NCI-H748 treated with DMSO at 0.1 percent for 48 hours (cell line): ENCODE data around the gene ZNF763.
"Not testable (repeated sequence)": the region's sequence is repeated elsewhere in the genome, so short reads cannot be mapped to it uniquely, and the experiment has no call there.

Experiments
- DNase-seq: peaks from one replicate; lab custom pipeline; 2025; lab: John Stamatoyannopoulos, UW

Gene ZNF763

GRCh38 chr19:11973019-11973810, 8.4 kb downstream of the ZNF763 start:
- DNase-seq, result no peak

- DNase-seq, result no peak
These were observed 13.8 kb downstream of the ZNF763 start for GRCh38 chr19:11978492-11979100.

- no peak for DNase-seq
These were observed 14.7 kb downstream of the ZNF763 start for GRCh38 chr19:11979527-11979926.

GRCh38 chr19:11982526-11982925, 17.7 kb downstream of the ZNF763 start:
- no peak for DNase-seq

- DNase-seq, result no peak
These were observed 20.1 kb downstream of the ZNF763 start for GRCh38 chr19:11984986-11985385.

GRCh38 chr19:11986754-11987153, 21.9 kb downstream of the ZNF763 start:
- DNase-seq, result no peak

GRCh38 chr19:11987405-11988281, 22.8 kb downstream of the ZNF763 start:
- peak; percentile 64 for DNase-seq

- DNase-seq, result no peak
These were observed 24.2 kb downstream of the ZNF763 start for GRCh38 chr19:11989112-11989456.

GRCh38 chr19:11991921-11992320, 27.1 kb downstream of the ZNF763 start:
- not testable (repeated sequence) for DNase-seq

- no peak for DNase-seq
These were observed 30.3 kb downstream of the ZNF763 start for GRCh38 chr19:11995174-11995573.

- no peak for DNase-seq
These were observed 35.5 kb downstream of the ZNF763 start for GRCh38 chr19:12000152-12000981.

GRCh38 chr19:12015015-12015752, 50.3 kb downstream of the ZNF763 start:
- DNase-seq, result no peak

GRCh38 chr19:12015753-12016116, 50.9 kb downstream of the ZNF763 start:
- no peak for DNase-seq
